Testis (tissue), 3 donors: Measurements from ENCODE around the gene RAI1. TPM values are rescaled to one million over a fixed set of nuclear protein-coding genes. Genes with fewer than 3 reads are reported as not detected.

Experiments
- DNase-seq: peaks from one replicate; pipeline ENCODE4 v3.0.0-alpha.2; 2019
- H3K27ac ChIP-seq, 2 donors: fragments of 200-600 bp; sonication (generic); one replicate each; pipeline ENCODE4 v1.5.1; 2019
- H3K27me3 ChIP-seq: fragments of 200-600 bp; sonication (generic); one replicate; pipeline ENCODE4 v1.5.1; 2019
- H3K36me3 ChIP-seq: fragments of 200-600 bp; sonication (generic); one replicate; pipeline ENCODE4 v1.5.1; 2017; ENCODE audit warnings: low read depth; ENCODE audit errors: missing control alignments
- H3K4me1 ChIP-seq: fragments of 200-600 bp; sonication (generic); one replicate; pipeline ENCODE4 v1.5.1; 2019
- H3K4me3 ChIP-seq, 2 donors: fragments of 200-600 bp; sonication (generic); one replicate each; pipeline ENCODE4 v1.5.1; 2017 to 2019
- H3K9me3 ChIP-seq: fragments of 200-600 bp; sonication (generic); one replicate; pipeline ENCODE4 v1.5.1; 2017
- CTCF ChIP-seq, 3 experiments: fragments of 450-650 bp in 2 of 3; fragments of 200-600 bp in 1 of 3; sonication (generic) in 1 of 3; IDR thresholded peaks; one replicate each; pipeline ENCODE4 v1.5.1; 2016 to 2019; ENCODE audit warnings: antibody characterized with exemption in 3 of 3, mild to moderate bottlenecking in 2 of 3, moderate library complexity in 1 of 3
- POLR2A ChIP-seq: fragments of 450-650 bp; IDR thresholded peaks from one replicate; pipeline ENCODE4 v1.6.1; 2017; ENCODE audit warnings: antibody characterized with exemption, mild to moderate bottlenecking, moderate library complexity
- WGBS, 2 donors: methylation state at CpG; one replicate each; pipeline ENCODE4 v1.1.5; 2018; 5-methylcytosine and 5-hydroxymethylcytosine counted together
- intact Hi-C: fragments of 100-400 bp; cut with DNase I; formaldehyde crosslinking; loops from one replicate; pipeline ENCODE4 v1.15.1; 2023; ENCODE audit warnings: low total_unique reads
- polyA plus RNA-seq: library from polyadenylated mRNA; stranded (reverse); fragments of 350-450 nt; fragmentation: Illumina TruSeq; extraction: RNeasy Lipid Tissue Mini Kit (QIAGEN cat#74804); gene quantifications from one replicate; pipeline ENCODE4 v1.2.3, GENCODE V29; 2014; ENCODE audit warnings: low read depth, low replicate concordance; ENCODE audit not compliant: insufficient read depth
- total RNA-seq, 2 donors: library from RNA; depleted of rRNA; stranded (reverse); fragments of >200 nt; gene quantifications; one replicate each; pipeline ENCODE4 v1.2.3, GENCODE V29; 2016

Gene RAI1
- total and polyA plus RNA-seq, 3 donors from 2014 or later, result 17.5 to 44.5 (median 42.8) TPM

GRCh38 chr17:17822616-17823015 lies 141.4 kb downstream of the RAI1 start:
- TF ChIP-seq POLR2A (no peak), CTCF (IDR thresholded peaks at IDR 0.05) (no peak)
- DNase-seq, result no peak
- Histone ChIP-seq H3K9me3 (no peaks in the 10 kb centered on the region), H3K27ac (peak overlapping the region; percentile 35 to 90), H3K27me3 (no peaks in the 10 kb centered on the region), H3K36me3 (no peaks in the 10 kb centered on the region), H3K4me1 (peaks cover 64% of the 10 kb centered on the region), H3K4me3 (peak overlapping the region; percentile 57 to 68)
- 52% methylated on average over 3 of the region's 3 CpGs; no CpG with 5 or more reads in 1 of the 2 donors for WGBS, 2 donors
- intact Hi-C loops, result no loop called here

- H3K36me3 ChIP-seq, result no peaks in the 10 kb centered on the region
- TF ChIP-seq CTCF (IDR thresholded peaks at IDR 0.05) (no peak), POLR2A (no peak)
- H3K4me1 ChIP-seq, result peaks cover 62% of the 10 kb centered on the region
- WGBS, 2 donors, result 1 to 3% methylated on average over 15 to 47 of the region's 69 CpGs
- intact Hi-C loops, result no loop called here
- DNase-seq, result peak; percentile 89
- H3K27ac ChIP-seq, result peak overlapping the region; percentile 73 to 90
- H3K4me3 ChIP-seq, result peak overlapping the region; percentile 57 to 68
- H3K27me3 ChIP-seq, result no peaks in the 10 kb centered on the region
- no peaks in the 10 kb centered on the region for H3K9me3 ChIP-seq
Measured at GRCh38 chr17:17823433-17824118, 142.3 kb downstream of the RAI1 start.

- 9 to 15% methylated on average over 7 to 11 of the region's 11 CpGs for WGBS, 2 donors
- peak overlapping the region; percentile 43 to 57 for H3K4me3 ChIP-seq
- H3K27me3 ChIP-seq, result no peaks in the 10 kb centered on the region
- TF ChIP-seq POLR2A (no peak), CTCF (IDR thresholded peaks at IDR 0.05) (no peak)
- no peak for DNase-seq
- peak overlapping the region; percentile 73 to 90 for H3K27ac ChIP-seq
- H3K4me1 ChIP-seq, result peaks cover 62% of the 10 kb centered on the region
- no peaks in the 10 kb centered on the region for H3K36me3 ChIP-seq
- intact Hi-C loops, result no loop called here
- no peaks in the 10 kb centered on the region for H3K9me3 ChIP-seq
Measured at GRCh38 chr17:17824119-17824782, 143.0 kb downstream of the RAI1 start.

- WGBS, 2 donors, result 26 to 61% methylated on average over 13 to 14 of the region's 14 CpGs
- Histone ChIP-seq H3K36me3 (no peaks in the 10 kb centered on the region), H3K4me3 (no peak overlapping the region), H3K27me3 (no peaks in the 10 kb centered on the region), H3K9me3 (no peaks in the 10 kb centered on the region), H3K4me1 (peaks cover 58% of the 10 kb centered on the region), H3K27ac (peak overlapping the region; percentile 73 to 90)
- intact Hi-C loops, result no loop called here
- peak; percentile 86 for DNase-seq
- no peak for TF ChIP-seq CTCF (IDR thresholded peaks at IDR 0.05)
- no peak for TF ChIP-seq POLR2A
Measured at GRCh38 chr17:17824783-17825614, 143.7 kb downstream of the RAI1 start.
